HG02884 (cell line): ENCODE measurements around the gene ATP5F1A.
"Not testable (repeated sequence)": the region's sequence is repeated elsewhere in the genome, so short reads cannot be mapped to it uniquely, and the experiment has no call there.

Experiments used
- ATAC-seq: cut with Tn5 transposase; IDR thresholded peaks from one replicate; pipeline ENCODE4 v1.9.1; 2021; ENCODE audit warnings: mild to moderate bottlenecking, moderate library complexity; ENCODE audit not compliant: unreplicated experiment

Gene ATP5F1A

GRCh38 chr18:46048641-46049040 lies 49.5 kb downstream of the ATP5F1A start:
- no peak for ATAC-seq

- not testable (repeated sequence) for ATAC-seq
Measured at GRCh38 chr18:46047369-46047768, 50.7 kb downstream of the ATP5F1A start.

- no peak for ATAC-seq
Measured at GRCh38 chr18:46046688-46047087, 51.4 kb downstream of the ATP5F1A start.

- ATAC-seq: no peak
Measured at GRCh38 chr18:46046126-46046525, 52.0 kb downstream of the ATP5F1A start.

GRCh38 chr18:46042571-46043123 lies 55.4 kb downstream of the ATP5F1A start:
- no peak for ATAC-seq

GRCh38 chr18:46040747-46041104 lies 57.4 kb downstream of the ATP5F1A start:
- no peak for ATAC-seq

- no peak for ATAC-seq
Measured at GRCh38 chr18:46040033-46040746, 57.9 kb downstream of the ATP5F1A start.

- ATAC-seq: no peak
Measured at GRCh38 chr18:46037512-46038305, 60.4 kb downstream of the ATP5F1A start.

GRCh38 chr18:46035696-46036680 lies 62.1 kb downstream of the ATP5F1A start:
- ATAC-seq: no peak

GRCh38 chr18:46034230-46034629 lies 63.9 kb downstream of the ATP5F1A start:
- no peak for ATAC-seq

GRCh38 chr18:46031741-46032140 lies 66.4 kb downstream of the ATP5F1A start:
- no peak for ATAC-seq
